ENCODE results near the gene BCLAF1.

The BCLAF1 gene

GRCh38 chr6:136236466-136237293 lies 53.0 kb downstream of the BCLAF1 start:
- TF ChIP-seq FOXM1 (IDR thresholded peaks at IDR 0.05; ENCODE audit: borderline replicate concordance, low read depth) (no peak), TEAD4 (IDR thresholded peaks at IDR 0.05) (no peak)

DNA sequence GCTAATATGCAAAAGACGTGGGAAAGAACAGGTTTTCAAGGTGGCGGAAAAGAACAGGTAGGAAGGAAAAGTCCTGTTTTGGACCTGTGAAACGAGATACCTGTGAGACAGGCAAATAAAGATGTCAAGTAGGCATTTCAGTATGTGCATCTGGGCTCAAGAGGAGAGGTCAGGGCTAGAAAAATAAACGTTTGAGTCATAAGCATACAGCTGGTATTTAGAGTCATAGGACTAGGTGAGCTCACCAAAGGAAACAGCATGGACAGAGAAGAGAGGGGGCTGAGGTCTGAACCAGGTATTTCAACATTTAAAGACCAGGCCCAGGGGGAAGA lies 54.4 kb downstream of the BCLAF1 start:
- TF ChIP-seq FOXM1 (IDR thresholded peaks at IDR 0.05; ENCODE audit: borderline replicate concordance, low read depth) (no peak), RAD21 (IDR thresholded peaks at IDR 0.05; ENCODE audit: low read depth) (no peak), TEAD4 (IDR thresholded peaks at IDR 0.05) (no peak), TAF1 (IDR thresholded peaks at IDR 0.05; ENCODE audit: low read depth) (no peak), YY1 (IDR thresholded peaks at IDR 0.05; ENCODE audit: low read depth) (no peak), CEBPB (IDR thresholded peaks at IDR 0.05) (no peak), REST (IDR thresholded peaks at IDR 0.05; ENCODE audit: low read depth) (no peak), EGR1 (IDR thresholded peaks at IDR 0.05) (no peak), CREB1 (IDR thresholded peaks at IDR 0.05; ENCODE audit: low read depth) (no peak), ZBTB7A (IDR thresholded peaks at IDR 0.05; ENCODE audit: low read depth) (no peak)
- TF ChIP-seq, protein P1, sequence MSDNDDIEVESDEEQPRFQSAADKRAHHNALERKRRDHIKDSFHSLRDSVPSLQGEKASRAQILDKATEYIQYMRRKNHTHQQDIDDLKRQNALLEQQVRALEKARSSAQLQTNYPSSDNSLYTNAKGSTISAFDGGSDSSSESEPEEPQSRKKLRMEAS (IDR thresholded peaks at IDR 0.05): no peak

DNA sequence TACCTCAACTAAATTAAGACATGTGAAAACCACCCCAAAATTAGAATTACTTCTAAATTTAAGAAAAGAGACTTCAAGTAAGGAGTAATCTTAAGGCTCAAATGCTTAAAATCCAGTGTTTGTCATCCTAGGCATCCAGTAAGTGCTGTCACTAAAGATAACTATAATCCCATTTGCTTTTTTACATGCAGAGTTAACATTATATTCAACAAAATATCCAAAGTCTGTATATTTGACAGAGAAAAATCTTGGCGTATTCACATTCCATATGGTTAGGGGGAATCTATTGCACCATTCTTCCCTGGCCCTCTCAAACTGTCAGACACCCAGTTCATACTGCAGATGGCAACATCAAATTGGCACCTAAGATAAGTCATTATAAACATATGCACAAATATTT lies 56.9 kb downstream of the BCLAF1 start:
- TF ChIP-seq ZBTB7A (IDR thresholded peaks at IDR 0.05; ENCODE audit: low read depth) (no peak), CREB1 (IDR thresholded peaks at IDR 0.05; ENCODE audit: low read depth) (no peak), YY1 (IDR thresholded peaks at IDR 0.05; ENCODE audit: low read depth) (no peak), CEBPB (IDR thresholded peaks at IDR 0.05) (no peak), TCF12 (IDR thresholded peaks at IDR 0.05; ENCODE audit: low read depth) (no peak), REST (IDR thresholded peaks at IDR 0.05; ENCODE audit: low read depth) (no peak), RAD21 (IDR thresholded peaks at IDR 0.05; ENCODE audit: low read depth) (no peak), TAF1 (IDR thresholded peaks at IDR 0.05; ENCODE audit: low read depth) (no peak), FOXM1 (IDR thresholded peaks at IDR 0.05; ENCODE audit: borderline replicate concordance, low read depth) (no peak)

GRCh38 chr6:136230219-136230853 lies 59.3 kb downstream of the BCLAF1 start:
- TF ChIP-seq RAD21 (IDR thresholded peaks at IDR 0.05; ENCODE audit: low read depth) (no peak), CEBPB (IDR thresholded peaks at IDR 0.05) (no peak), YY1 (IDR thresholded peaks at IDR 0.05; ENCODE audit: low read depth) (no peak), EGR1 (IDR thresholded peaks at IDR 0.05) (no peak)
- TF ChIP-seq, protein P1 (IDR thresholded peaks at IDR 0.05): no peak

DNA sequence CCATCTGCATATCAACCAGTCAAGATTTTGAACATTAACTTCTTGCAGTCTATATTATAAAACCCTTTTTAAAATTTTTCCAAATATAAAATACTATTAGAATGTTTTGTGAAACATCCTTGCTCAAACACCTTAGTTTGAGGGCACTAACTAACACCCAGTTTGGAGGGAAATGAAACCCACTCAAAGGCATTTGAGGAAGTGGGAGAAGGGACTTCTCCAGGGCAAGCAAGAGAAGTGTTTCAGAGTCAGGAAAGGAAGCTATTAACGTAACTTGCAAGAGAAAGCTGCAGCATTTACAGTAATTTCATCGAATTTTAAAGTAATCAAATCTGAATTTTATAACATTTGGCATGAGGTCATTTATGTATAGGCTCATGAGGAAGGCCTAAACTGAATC lies 60.8 kb downstream of the BCLAF1 start:
- TF ChIP-seq TEAD4 (IDR thresholded peaks at IDR 0.05): no peak
- no peak for TF ChIP-seq EP300 (IDR thresholded peaks at IDR 0.05; ENCODE audit: borderline replicate concordance)
- TF ChIP-seq RAD21 (IDR thresholded peaks at IDR 0.05; ENCODE audit: low read depth): no peak
- no peak for TF ChIP-seq USF1 (IDR thresholded peaks at IDR 0.05)
- TF ChIP-seq EGR1 (IDR thresholded peaks at IDR 0.05): no peak
- TF ChIP-seq TAF1 (IDR thresholded peaks at IDR 0.05; ENCODE audit: low read depth): no peak
- no peak for TF ChIP-seq TCF12 (IDR thresholded peaks at IDR 0.05; ENCODE audit: low read depth)
- TF ChIP-seq YY1 (IDR thresholded peaks at IDR 0.05; ENCODE audit: low read depth): no peak
- no peak for TF ChIP-seq CEBPB (IDR thresholded peaks at IDR 0.05)
- TF ChIP-seq REST (IDR thresholded peaks at IDR 0.05; ENCODE audit: low read depth): no peak
- no peak for TF ChIP-seq ZBTB7A (IDR thresholded peaks at IDR 0.05; ENCODE audit: low read depth)
- no peak for TF ChIP-seq CREB1 (IDR thresholded peaks at IDR 0.05; ENCODE audit: low read depth)
- TF ChIP-seq NFIC (IDR thresholded peaks at IDR 0.05): no peak
- TF ChIP-seq, protein P1 (IDR thresholded peaks at IDR 0.05): no peak
- TF ChIP-seq FOXM1 (IDR thresholded peaks at IDR 0.05; ENCODE audit: borderline replicate concordance, low read depth): no peak
